Measurements from ENCODE around the gene ATP1A1. TPM values are rescaled to one million over a fixed set of nuclear protein-coding genes. Genes with fewer than 3 reads are reported as not detected.

ATP1A1 gene
- total RNA-seq, 1 donor from 2014 or later, result 138 TPM

GRCh38 chr1:116370181-116370580 lies 2.9 kb upstream of the ATP1A1 start:
- no peak for DNase-seq (ENCODE audit: low read depth in 2 of 2)

DNA sequence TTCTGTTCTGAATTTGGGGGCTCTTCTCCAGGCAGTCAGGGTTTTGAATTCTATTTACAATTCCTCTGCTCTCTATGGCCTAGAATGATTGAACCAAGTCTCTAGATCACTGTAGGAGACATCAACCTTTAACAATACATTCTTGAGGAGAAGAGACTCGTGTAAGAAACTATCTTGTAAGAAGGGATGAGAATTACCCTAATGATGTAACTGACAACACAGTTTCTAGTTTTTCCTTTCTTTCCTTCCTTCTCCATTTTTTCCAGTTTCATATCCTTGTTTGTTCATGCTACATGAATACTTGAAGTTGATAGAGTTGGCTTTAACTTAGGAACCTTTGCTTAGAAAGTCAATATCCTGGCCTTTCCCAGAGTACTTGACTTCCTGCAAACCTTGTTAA lies 1.3 kb upstream of the ATP1A1 start:
- DNase-seq (ENCODE audit: low read depth in 2 of 2), result no peak

DNA sequence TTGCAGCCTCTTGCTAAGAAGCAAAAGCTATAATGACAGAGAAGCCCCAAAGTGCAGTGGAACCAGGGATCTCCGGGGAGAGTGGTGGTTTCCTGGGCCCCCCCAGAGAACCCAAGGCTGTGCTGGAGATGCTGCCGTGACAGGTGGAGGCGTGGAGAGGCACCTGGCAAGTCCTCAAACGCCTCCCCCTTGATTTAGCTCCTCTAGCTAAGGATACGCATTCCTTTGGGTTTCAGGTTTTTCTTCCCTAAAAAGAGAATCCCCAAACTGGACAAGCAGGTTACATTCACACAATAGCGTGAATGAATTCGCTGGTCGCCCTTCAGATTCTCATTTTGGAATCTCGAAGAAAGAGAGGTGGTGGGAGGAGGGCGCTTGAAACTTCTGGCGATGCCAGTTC lies 853 bp upstream of the ATP1A1 start:
- DNase-seq (ENCODE audit: low read depth in 2 of 2), result no peak

DNA sequence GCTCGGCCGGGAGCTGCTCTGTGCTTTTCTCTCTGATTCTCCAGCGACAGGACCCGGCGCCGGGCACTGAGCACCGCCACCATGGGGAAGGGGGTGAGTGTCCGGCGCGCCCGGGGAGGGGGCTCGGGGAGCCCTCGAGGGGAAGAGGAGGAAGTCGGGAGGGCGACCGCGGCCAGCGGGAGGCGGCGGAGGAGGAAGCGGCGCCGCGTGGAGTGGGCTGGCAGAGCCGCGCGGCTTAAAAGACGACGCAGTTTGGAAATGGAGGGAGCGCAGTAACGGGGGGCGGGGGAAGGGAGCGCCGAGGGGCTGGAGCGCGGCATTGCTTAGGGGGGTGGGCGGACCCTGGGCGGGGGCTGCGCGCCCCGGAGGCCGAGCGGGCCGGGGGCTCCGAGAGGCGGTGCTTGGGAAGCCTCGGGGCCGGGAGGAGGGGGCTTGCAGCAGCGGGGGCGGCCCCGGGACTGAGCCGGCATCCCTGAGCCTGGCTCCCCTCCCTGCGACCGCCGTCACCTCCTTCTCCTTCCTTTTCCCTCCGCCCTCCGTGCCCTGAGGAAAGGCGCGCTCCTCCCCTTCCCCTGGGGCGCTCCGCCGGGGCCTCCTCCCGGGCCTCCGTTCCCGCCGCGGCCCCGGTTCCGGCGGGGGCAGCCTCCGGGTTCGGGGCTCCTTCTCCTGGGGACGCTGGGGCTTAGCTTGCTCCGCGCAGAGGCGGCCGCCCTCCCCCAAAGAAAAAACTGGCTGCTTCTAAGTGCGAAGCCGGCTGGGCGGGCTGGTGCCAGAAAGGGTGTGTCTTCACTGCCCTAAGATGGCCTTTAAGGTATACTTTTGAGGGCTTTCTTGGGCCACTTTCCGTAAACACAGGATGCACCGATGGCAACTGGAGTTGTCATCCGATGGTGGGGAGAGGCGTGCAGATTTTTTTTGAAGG lies 648 bp downstream of the ATP1A1 start:
- peak; percentile 31 to 56 for DNase-seq (ENCODE audit: low read depth in 2 of 2)

DNA sequence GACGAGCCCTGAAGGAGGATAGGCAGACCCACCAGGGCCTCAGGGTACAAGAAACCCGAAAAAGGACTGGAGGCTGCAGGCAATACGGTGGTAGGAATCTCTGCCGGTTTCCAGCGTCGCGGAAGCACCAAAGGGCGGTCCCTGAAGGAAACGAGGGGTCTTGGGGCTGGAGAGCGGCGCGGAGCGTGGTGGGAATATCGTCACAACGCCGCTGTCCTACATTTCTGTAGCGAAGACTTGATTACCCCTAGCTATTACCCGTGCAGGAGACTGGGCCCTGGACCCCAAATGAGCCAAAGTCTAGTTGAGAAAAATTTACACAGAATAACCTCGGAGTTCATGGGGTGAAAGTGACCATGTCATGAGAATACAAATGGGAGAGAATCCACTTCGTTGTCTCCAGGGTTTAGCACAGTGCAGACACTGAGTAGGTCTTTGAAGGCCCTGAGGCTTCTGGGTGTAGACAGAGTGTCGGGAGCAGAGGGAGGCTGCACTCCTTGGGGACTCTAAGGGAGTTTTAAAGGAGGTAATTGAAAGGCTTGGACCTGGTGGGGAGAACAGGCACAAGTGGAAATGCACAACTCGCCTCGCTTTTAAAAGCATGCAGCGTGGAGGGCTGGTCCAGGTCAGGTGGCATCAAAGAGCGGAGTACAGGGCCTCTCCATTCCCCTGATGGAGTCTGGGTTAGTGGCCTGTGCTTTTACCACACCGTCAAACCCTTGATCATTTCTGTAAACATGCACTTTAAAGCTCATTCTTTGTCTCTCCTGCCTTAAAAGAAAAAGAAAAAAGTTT lies 1.5 kb downstream of the ATP1A1 start:
- DNase-seq (ENCODE audit: low read depth in 2 of 2), result peak; percentile 30 to 41

DNA sequence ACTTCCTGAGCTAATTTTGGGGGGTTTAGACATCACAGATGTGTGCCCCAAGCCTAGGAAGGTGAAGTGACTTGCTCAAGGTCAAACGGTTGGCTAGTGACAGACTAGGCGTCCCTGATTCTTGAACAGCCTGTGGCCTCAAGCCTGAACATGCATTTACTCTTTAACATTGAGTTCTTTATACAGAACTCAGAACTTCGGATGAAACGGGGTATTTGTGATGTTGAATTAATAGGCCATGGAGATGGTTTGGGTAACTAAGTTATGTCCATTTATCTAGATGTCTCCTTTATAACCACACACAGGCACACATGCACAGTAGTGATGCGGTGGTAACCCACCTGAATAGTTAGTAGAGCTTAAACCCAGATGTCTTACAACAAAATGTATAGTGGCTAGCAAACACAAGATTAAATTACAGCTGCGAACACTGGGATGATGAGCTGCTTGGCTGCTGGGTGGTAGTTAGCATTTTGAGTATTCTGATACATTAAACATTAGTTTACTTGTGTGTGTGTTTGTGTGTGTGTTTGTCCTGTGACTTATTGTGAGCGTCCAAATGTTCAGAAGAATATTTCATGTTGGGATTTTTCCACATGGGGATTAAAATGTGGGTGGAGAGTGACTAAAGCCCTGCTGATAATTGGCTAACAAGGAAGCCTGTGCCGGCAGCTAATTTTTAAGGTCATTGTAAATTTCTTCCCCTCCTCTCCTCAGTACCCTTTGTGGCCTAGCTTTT lies 2.3 kb downstream of the ATP1A1 start:
- peak; percentile 27 to 45 for DNase-seq (ENCODE audit: low read depth in 2 of 2)

DNA sequence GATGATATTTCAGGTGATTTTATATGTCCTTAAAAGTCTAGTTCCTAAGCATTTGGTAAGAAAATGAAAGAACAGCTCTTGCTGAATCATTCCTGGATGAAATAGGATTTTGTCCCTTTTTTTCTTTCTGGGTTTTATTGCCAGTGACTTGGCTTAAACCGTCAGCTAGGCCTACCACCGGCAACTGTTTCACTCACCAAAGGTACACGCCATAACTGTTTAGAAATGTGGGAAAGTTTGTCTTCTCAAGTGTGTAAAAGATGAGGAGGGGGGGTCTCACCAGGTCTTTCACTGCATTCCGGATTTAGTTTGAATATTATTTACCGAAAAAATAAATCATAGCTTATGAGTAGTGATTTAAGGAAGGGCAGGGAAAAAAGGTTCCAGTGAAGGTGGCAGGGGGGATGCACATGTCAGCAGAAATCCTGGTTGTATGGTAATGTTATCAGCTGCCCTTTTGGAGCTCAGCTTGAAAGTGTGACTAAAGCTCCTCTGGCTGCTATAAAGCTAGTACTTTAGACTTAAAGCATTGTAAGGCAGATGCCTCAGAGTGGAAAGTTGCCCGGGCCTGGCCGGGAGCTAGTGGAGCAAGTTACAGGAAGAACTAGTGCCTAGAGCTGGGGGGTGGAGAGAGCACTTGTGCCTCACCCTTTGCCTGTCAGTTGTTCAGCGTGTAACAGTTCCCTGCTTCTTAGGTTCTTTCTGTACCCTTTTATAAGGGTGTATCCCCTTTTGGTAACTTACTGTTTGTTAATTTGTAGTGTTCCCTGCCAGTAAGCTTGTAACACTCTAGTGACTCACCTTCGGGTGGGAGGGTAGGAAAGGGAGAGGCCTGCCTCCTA lies 3.1 kb downstream of the ATP1A1 start:
- DNase-seq (ENCODE audit: low read depth in 2 of 2), result peak; percentile 55 to 77

- peak; percentile 76 to 79 for DNase-seq (ENCODE audit: low read depth in 2 of 2)
These were observed 3.7 kb downstream of the ATP1A1 start for GRCh38 chr1:116376729-116377086.

DNA sequence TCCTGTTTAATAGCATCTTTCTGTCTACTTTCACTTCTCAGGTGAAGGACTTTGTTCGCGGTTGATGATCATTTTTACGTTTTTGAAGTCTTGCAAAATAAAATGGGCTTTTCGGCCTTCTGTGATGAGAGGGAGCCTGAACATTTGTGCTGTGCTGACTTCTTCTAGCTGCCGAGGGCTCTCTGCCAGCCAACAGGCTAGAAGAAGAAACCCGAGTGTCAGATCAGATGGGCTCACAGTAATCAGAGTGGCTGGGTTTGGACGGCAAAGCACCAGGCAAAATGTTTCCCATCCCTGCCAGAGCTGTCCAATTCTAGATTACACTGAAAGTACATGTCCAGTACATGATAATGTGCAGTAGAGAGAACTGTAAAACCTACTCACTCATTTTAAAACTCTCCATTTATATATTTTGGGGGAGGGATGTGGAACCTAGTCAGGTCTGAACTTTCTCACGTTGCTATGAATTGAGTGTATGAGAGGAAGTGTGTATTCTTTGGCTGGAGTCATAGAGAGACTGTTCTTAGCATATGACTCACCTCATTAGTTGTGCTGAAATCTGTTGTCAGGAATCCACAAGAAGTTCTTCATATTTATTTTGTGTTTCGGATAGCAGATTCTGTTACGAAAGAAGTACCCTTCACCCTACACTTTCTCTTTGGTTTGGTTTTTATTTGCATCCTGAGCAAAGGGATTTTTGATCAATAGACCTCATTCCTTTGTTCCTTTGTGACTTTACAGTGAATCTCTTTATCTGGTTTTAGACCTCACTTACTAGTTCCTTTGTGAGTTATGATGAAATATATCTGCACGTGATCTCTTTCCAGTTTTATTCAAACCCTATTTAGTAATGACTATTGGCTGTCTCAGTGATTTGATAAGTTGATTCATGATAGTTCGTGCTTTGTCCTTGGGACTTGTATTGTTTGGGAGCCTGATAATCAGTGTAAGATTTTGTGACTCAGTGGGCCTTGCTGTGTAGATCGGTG lies 4.8 kb downstream of the ATP1A1 start:
- peak; percentile 76 to 95 for DNase-seq (ENCODE audit: low read depth in 2 of 2)

DNA sequence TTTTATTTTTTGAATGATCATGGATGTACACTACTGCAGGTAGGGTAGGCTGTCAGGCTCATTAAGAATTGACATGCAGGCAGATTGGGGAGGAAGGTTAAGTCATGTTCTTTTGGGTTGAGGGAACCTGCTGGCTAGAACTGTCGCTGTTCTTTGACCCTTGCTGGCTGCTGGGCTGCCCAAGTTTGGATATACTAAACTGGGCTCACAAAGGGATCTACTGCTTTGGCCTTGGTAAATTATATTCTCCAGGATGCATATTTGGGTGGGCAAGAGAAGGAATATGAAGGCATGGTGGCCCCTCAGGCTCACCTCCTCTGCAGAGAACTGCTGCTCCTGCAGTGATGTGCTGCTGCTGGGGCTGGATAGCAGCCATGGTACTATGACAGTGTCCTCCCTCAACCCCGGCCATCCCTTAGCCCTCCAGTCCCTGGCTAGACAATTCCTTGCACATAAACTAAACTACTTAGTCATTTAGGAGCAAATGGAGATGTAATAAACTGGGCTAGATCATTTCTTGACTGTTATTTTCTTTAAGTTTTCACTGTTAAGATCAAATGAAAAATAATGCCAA lies 6.1 kb downstream of the ATP1A1 start:
- DNase-seq (ENCODE audit: low read depth in 2 of 2), result peak; percentile 27 to 29

DNA sequence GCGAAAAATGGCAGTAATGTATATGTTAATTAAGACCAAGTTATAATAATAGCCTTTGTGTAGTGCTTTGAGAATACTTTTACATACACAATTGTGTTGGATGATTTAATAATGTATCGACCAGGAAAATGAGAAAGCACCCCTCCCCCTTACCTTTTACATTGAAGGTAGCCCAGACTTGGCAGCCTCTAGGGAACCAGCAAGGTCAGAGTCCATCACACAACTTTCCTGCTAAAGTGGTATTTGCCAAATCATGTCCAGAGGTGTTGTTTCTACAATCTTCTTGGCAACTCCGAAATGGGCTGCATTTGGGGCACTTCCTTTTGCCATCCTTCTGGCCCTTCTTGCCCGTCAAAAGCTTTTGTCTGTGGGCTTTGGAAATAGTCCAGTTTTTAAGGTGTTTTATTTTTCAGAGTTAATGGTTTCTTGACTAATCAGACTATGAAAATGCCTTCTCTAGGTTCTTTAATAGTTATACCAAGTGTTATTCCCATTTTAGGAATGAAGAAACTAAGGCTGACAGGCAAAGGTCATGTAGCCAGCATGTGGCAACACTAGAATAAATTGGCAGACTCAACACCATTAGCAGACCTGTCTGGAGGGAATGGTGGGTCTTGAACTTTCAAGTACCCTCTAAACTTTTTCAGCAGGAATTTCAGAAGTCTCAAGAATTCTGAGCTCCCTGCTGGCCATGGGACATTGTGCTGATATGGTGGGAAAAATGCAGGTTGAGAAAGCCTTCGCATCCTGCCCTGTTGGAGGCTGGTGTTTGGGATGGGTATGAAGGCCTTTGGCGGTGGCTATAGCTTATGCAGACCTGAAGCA lies 6.8 kb downstream of the ATP1A1 start:
- DNase-seq (ENCODE audit: low read depth in 2 of 2), result peak in 1 of 2 donors; percentile 34

- peak; percentile 74 to 83 for DNase-seq (ENCODE audit: low read depth in 2 of 2)
These were observed 7.6 kb downstream of the ATP1A1 start for GRCh38 chr1:116380499-116381242.

- no peak for DNase-seq (ENCODE audit: low read depth in 2 of 2)
These were observed 9.3 kb downstream of the ATP1A1 start for GRCh38 chr1:116382321-116382720.

GRCh38 chr1:116382857-116383483 lies 9.9 kb downstream of the ATP1A1 start:
- DNase-seq (ENCODE audit: low read depth in 2 of 2), result no peak

- no peak for DNase-seq (ENCODE audit: low read depth in 2 of 2)
These were observed 13.0 kb downstream of the ATP1A1 start for GRCh38 chr1:116386042-116386441.

GRCh38 chr1:116387551-116387950 lies 14.5 kb downstream of the ATP1A1 start:
- DNase-seq (ENCODE audit: low read depth in 2 of 2), result no peak

GRCh38 chr1:116388122-116388521 lies 15.1 kb downstream of the ATP1A1 start:
- no peak for DNase-seq (ENCODE audit: low read depth in 2 of 2)

All from lung microvascular endothelial cell (primary cell).